Muscle of leg (tissue), 11 donors: ENCODE results near the gene ART4. TPM values are rescaled to one million over a fixed set of nuclear protein-coding genes. Genes with fewer than 3 reads are reported as not detected.

ENCODE experiments used
- DNase-seq: peaks from one replicate; pipeline ENCODE4 v3.0.0; 2013
- H3K27ac ChIP-seq: one replicate; pipeline ENCODE4 v1.5.1; 2013; ENCODE audit warnings: mild to moderate bottlenecking, low read length, control low read depth
- H3K27me3 ChIP-seq: one replicate; pipeline ENCODE4 v1.6.1; 2013; ENCODE audit warnings: low read length; ENCODE audit not compliant: control insufficient read depth, insufficient read depth
- H3K36me3 ChIP-seq: one replicate; pipeline ENCODE4 v1.6.1; 2013; ENCODE audit warnings: low read length; ENCODE audit not compliant: control insufficient read depth, insufficient read depth
- H3K4me1 ChIP-seq: one replicate; pipeline ENCODE4 v1.6.1; 2013; ENCODE audit warnings: low read length; ENCODE audit not compliant: control insufficient read depth, insufficient read depth
- H3K4me3 ChIP-seq: one replicate; pipeline ENCODE4 v1.5.1; 2013; ENCODE audit warnings: low read length, control low read depth
- H3K9me3 ChIP-seq: replicated peaks from 2 replicates; pipeline ENCODE4 v1.6.1; 2013; ENCODE audit warnings: low read depth, low read length; ENCODE audit not compliant: control insufficient read depth
- WGBS: methylation state at CpG from one replicate; pipeline ENCODE4 v1.1.5; 2013; ENCODE audit warnings: missing lambda C conversion rate; ENCODE audit not compliant: insufficient coverage; 5-methylcytosine and 5-hydroxymethylcytosine counted together
- polyA plus RNA-seq, 8 donors: library from polyadenylated mRNA; unstranded; fragments of 120-200 nt; gene quantifications; one replicate each; pipeline versions ENCODE4 v1.2.1 to v1.2.3, GENCODE V29; 2013; ENCODE audit warnings: inconsistent platforms in 1 of 8, low replicate concordance in 1 of 8; ENCODE audit not compliant: insufficient read length in 8 of 8, insufficient read depth in 1 of 8
- total RNA-seq: library from RNA; stranded (reverse); fragments of 120-200 nt; gene quantifications from one replicate; pipeline ENCODE4 v1.2.4, GENCODE V29; 2013

ART4 gene
- total and polyA plus RNA-seq, 9 donors: 0.05 to 0.51 (median 0.12) TPM

GRCh38 chr12:14824012-14824634, 19.2 kb downstream of the ART4 start:
- WGBS: no CpG with 5 or more reads among the region's 1 CpG
- no peaks in the 10 kb centered on the region for H3K9me3 ChIP-seq

DNA sequence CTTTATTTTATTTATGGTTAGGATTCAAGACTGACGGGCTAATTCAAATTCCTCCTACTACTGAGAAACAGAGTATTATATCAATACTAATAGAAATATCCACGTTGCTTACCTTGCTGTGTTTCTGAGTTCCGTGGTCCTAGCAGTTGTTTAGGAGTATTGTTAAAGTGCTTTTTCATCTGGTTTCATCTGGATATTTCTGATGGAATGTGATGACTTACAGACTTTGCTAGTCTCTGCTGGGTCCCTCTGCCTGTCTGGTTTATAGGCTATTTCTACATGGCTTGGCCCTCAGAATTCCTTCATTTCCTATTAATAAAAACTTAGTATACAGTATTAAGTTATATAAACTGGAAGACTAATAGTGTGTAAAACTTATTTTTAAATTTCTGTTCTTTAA, 29.3 kb downstream of the ART4 start, which contains the start of gene SMCO3:
Gene SMCO3, minus strand, starts transcription at position 169 of the 400 bp plus-strand sequence. CDS start 7,502 bp downstream, outside the sequence.
- WGBS: no CpG with 5 or more reads among the region's 3 CpGs

More at GRCh38 chr12:14824012-14824634, 19.2 kb downstream of the ART4 start:
- Histone ChIP-seq H3K4me1 (no peaks in the 10 kb centered on the region), H3K36me3 (no peaks in the 10 kb centered on the region), H3K27me3 (no peaks in the 10 kb centered on the region), H3K27ac (no peak overlapping the region), H3K4me3 (no peak overlapping the region)
- DNase-seq: no peak

DNA sequence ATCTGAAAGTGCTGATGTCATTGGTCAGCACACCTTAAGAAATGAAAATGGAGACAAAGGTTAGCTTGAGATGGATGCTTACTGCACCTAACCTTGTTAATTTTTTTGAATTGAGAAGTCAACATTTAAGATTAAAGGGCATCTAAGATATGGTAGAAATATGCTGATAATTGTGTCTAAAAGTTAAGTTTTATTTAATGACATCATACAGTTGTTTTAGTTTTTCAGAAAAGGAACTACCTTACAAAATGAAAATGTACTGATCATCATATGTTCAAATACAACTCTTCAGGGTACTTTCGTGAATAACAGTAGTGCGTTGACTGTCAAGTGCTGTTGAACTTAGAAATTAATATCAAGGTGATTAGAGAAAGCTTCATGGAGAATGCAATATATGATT, 31.8 kb downstream of the ART4 start:
- Histone ChIP-seq H3K4me1 (no peaks in the 10 kb centered on the region), H3K27ac (no peak overlapping the region), H3K9me3 (no peaks in the 10 kb centered on the region), H3K36me3 (no peaks in the 10 kb centered on the region), H3K4me3 (no peak overlapping the region), H3K27me3 (no peaks in the 10 kb centered on the region)
- DNase-seq: no peak
- no CpG with 5 or more reads among the region's 2 CpGs for WGBS

More for the DNA sequence above, 29.3 kb downstream of the ART4 start, which contains the start of gene SMCO3:
- Histone ChIP-seq H3K4me3 (no peak within 1 kb of the TSS), H3K27me3 (no peaks in the 10 kb centered on the region), H3K27ac (no peak within 1 kb of the TSS), H3K36me3 (no peaks in the 10 kb centered on the region), H3K4me1 (no peaks in the 10 kb centered on the region), H3K9me3 (no peaks in the 10 kb centered on the region)
- DNase-seq: no peak

GRCh38 chr12:14810953-14811483, 32.3 kb downstream of the ART4 start:
- Histone ChIP-seq H3K9me3 (no peaks in the 10 kb centered on the region), H3K27ac (no peak overlapping the region), H3K4me1 (no peaks in the 10 kb centered on the region), H3K36me3 (no peaks in the 10 kb centered on the region), H3K4me3 (no peak overlapping the region), H3K27me3 (no peaks in the 10 kb centered on the region)
- no CpG with 5 or more reads among the region's 1 CpG for WGBS
- DNase-seq: no peak

GRCh38 chr12:14810167-14810952, 33.0 kb downstream of the ART4 start:
- Histone ChIP-seq H3K4me1 (no peaks in the 10 kb centered on the region), H3K9me3 (no peaks in the 10 kb centered on the region), H3K27ac (no peak overlapping the region), H3K36me3 (no peaks in the 10 kb centered on the region), H3K27me3 (no peaks in the 10 kb centered on the region), H3K4me3 (no peak overlapping the region)
- no peak for DNase-seq
- WGBS: no CpG with 5 or more reads among the region's 5 CpGs

DNA sequence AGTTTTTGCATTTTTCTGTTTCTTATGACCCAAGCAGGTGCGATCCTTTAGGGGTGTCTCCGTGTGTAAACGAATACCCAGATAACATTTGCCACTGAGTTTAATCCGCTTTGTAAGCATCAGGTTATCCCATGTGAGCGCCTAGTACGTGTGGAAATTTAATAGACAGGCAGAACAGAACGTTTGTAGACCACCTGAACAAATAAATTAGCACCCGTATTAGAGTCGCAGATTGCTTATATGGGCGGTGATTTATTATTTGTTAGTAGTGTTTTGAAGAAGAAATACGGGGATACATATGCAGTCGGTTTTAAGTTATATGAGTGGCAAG, 39.5 kb downstream of the ART4 start:
- no peak for DNase-seq
- no peaks in the 10 kb centered on the region for H3K9me3 ChIP-seq
- peak overlapping the region; percentile 91 for H3K27ac ChIP-seq
- 0% methylated on average over 2 of the region's 12 CpGs for WGBS
- no peaks in the 10 kb centered on the region for H3K27me3 ChIP-seq
- H3K4me3 ChIP-seq: peak overlapping the region; percentile 95
- H3K36me3 ChIP-seq: peaks cover 5% of the 10 kb centered on the region
- H3K4me1 ChIP-seq: peaks cover 2% of the 10 kb centered on the region

DNA sequence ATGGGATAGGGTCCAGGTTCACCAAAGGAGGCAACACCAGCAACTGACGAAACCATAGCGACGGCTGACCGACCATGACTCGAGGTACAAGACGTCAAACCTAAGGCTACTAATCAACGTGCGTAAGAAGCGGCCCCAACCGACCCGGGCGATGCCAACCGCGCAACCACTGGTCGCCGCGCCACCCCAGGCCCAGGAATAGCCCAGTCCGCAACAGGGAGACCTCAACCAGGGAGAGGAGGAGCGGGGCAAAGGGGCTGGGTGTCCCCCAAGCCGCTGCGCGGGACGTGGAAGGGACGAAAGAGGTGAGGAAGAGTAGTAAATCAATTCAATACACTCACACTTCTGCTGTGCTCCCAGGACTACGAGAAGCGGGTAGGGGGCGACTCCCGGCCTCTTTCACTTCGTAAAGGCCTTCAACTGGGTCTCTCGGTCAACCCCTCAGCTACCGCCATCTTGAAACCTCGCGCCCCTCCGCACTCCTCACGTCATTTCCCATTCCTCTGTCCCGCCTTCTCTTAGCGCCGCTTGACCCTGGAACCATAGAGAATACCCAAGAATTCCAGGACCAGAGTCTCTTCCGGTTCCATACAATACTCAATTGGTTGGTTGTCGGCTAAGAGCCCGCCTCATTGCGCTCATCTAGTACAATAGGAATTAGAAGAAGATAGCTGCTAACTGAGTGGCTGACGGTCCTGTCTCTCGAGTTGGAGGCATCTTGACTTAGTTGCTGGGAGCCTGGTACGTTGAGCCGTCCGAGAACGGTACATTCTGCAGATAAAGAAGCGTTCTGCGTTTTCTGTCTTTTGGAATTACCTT, 40.1 kb downstream of the ART4 start, which contains the start of the genes C12orf60 and WBP11:
Gene C12orf60, plus strand, starts transcription at position 660 of the 819 bp plus-strand sequence. CDS start 19,266 bp downstream, outside the sequence.
Gene WBP11, minus strand, starts transcription at position 468 of the 819 bp plus-strand sequence. CDS start 2,095 bp downstream, outside the sequence.
- Histone ChIP-seq H3K27ac (peak within 1 kb of the TSS; percentile 95), H3K36me3 (peaks cover 7% of the 10 kb centered on the region), H3K4me3 (peak within 1 kb of the TSS; percentile 95), H3K27me3 (no peaks in the 10 kb centered on the region), H3K4me1 (peaks cover 2% of the 10 kb centered on the region), H3K9me3 (no peaks in the 10 kb centered on the region)
- DNase-seq: peak; percentile 100
- WGBS: 0% methylated on average over 35 of the region's 50 CpGs

DNA sequence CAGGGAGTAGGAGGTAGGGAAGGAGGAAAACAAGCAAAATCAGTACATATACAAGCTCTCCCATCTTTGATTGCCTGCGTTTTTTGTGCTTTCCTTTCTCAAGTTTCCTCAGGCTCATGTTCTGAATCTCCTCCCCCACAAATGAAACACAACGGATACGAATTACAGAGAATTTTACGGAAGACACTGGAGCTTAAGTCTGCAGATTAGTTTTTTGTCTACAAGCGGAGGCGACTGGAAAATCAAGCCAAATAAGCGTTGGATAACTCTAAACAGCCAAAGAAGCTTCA, 40.7 kb downstream of the ART4 start:
- 0% methylated on average over 6 of the region's 7 CpGs for WGBS
- H3K36me3 ChIP-seq: peaks cover 11% of the 10 kb centered on the region
- DNase-seq: no peak
- peaks cover 2% of the 10 kb centered on the region for H3K4me1 ChIP-seq
- no peaks in the 10 kb centered on the region for H3K27me3 ChIP-seq
- no peaks in the 10 kb centered on the region for H3K9me3 ChIP-seq
- H3K4me3 ChIP-seq: peak overlapping the region; percentile 95
- H3K27ac ChIP-seq: peak overlapping the region; percentile 95

GRCh38 chr12:14802247-14802646, 41.1 kb downstream of the ART4 start:
- peaks cover 2% of the 10 kb centered on the region for H3K4me1 ChIP-seq
- 20% methylated on average over 1 of the region's 4 CpGs for WGBS
- H3K27me3 ChIP-seq: no peaks in the 10 kb centered on the region
- no peaks in the 10 kb centered on the region for H3K9me3 ChIP-seq
- no peak overlapping the region for H3K27ac ChIP-seq
- no peak for DNase-seq
- peak overlapping the region; percentile 95 for H3K4me3 ChIP-seq
- peaks cover 15% of the 10 kb centered on the region for H3K36me3 ChIP-seq
